ENCODE results near the gene STX1A. TPM values are rescaled to one million over a fixed set of nuclear protein-coding genes. Genes with fewer than 3 reads are reported as not detected.
A peak's percentile ranks its signal among the peaks of the same experiment; 100 is the strongest.

STX1A gene
- total and polyA plus RNA-seq, 2 of the 13 experiments (the other 11 are each of a cell fraction or from before 2014, with no cell fraction given), result 6.1 to 12.2 TPM

DNA sequence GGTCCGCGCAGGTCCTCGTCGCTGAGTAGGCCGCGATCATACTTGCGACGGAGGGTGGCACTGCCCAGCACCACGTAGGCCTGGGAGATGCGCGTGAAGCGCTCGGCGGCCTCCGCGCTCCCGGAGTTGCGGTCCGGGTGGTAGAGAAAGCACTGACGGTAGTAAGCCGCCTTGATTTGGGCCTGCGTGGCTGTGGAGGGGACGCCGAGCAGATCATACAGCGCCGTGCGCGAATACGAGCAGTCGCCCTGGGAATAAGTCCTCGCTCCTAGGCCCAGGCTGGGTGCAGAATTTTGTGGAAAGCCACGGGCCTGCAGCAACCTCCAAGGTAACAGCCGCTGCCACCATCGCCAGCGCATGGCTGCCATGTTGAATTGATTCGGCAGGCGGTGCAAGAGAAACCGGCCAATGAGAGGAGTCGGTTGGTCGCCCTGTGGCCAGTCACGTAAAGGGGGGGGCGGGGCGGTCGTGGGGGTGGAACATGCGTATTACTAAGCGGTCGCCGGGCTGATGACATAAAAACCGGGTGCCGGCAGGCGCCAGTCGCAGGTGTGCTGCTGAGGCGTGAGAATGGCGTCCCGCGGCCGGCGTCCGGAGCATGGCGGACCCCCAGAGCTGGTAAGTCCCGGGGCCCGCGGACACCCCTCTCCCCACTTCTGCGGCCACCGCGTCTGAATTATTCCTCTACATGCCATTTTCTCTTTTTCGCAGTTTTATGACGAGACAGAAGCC is 36.2 kb downstream of the STX1A start, which contains the start of the genes BUD23 and DNAJC30 (continued):
- TF ChIP-seq, protein P1, sequence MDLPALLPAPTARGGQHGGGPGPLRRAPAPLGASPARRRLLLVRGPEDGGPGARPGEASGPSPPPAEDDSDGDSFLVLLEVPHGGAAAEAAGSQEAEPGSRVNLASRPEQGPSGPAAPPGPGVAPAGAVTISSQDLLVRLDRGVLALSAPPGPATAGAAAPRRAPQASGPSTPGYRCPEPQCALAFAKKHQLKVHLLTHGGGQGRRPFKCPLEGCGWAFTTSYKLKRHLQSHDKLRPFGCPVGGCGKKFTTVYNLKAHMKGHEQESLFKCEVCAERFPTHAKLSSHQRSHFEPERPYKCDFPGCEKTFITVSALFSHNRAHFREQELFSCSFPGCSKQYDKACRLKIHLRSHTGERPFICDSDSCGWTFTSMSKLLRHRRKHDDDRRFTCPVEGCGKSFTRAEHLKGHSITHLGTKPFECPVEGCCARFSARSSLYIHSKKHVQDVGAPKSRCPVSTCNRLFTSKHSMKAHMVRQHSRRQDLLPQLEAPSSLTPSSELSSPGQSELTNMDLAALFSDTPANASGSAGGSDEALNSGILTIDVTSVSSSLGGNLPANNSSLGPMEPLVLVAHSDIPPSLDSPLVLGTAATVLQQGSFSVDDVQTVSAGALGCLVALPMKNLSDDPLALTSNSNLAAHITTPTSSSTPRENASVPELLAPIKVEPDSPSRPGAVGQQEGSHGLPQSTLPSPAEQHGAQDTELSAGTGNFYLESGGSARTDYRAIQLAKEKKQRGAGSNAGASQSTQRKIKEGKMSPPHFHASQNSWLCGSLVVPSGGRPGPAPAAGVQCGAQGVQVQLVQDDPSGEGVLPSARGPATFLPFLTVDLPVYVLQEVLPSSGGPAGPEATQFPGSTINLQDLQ (CRISPR knock-in tag; IDR thresholded peaks at IDR 0.05), result no peak
- TF ChIP-seq MAF1 (CRISPR knock-in tag; IDR thresholded peaks at IDR 0.05; ENCODE audit: borderline replicate concordance), result no peak
- TF ChIP-seq ZNF782 (CRISPR knock-in tag; IDR thresholded peaks at IDR 0.05; ENCODE audit: borderline replicate concordance), result no peak; the same call in 1 of the 2 replicates
- TF ChIP-seq, protein P2, sequence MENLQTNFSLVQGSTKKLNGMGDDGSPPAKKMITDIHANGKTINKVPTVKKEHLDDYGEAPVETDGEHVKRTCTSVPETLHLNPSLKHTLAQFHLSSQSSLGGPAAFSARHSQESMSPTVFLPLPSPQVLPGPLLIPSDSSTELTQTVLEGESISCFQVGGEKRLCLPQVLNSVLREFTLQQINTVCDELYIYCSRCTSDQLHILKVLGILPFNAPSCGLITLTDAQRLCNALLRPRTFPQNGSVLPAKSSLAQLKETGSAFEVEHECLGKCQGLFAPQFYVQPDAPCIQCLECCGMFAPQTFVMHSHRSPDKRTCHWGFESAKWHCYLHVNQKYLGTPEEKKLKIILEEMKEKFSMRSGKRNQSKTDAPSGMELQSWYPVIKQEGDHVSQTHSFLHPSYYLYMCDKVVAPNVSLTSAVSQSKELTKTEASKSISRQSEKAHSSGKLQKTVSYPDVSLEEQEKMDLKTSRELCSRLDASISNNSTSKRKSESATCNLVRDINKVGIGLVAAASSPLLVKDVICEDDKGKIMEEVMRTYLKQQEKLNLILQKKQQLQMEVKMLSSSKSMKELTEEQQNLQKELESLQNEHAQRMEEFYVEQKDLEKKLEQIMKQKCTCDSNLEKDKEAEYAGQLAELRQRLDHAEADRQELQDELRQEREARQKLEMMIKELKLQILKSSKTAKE (CRISPR knock-in tag; IDR thresholded peaks at IDR 0.05; ENCODE audit: borderline replicate concordance), result no peak
- TF ChIP-seq, protein P3, sequence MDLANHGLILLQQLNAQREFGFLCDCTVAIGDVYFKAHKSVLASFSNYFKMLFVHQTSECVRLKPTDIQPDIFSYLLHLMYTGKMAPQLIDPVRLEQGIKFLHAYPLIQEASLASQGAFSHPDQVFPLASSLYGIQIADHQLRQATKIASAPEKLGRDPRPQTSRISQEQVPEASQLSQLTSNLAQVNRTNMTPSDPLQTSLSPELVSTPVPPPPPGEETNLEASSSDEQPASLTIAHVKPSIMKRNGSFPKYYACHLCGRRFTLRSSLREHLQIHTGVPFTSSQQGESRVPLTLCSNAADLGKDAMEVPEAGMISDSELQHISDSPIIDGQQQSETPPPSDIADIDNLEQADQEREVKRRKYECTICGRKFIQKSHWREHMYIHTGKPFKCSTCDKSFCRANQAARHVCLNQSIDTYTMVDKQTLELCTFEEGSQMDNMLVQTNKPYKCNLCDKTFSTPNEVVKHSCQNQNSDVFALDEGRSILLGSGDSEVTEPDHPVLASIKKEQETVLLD (CRISPR knock-in tag; IDR thresholded peaks at IDR 0.05; ENCODE audit: low read depth), result no peak
- 0 out of 2 replicates have a peak, but pooled peaks have one; percentile 43 for TF ChIP-seq ZBTB7B (CRISPR knock-in tag; IDR thresholded peaks at IDR 0.05)
- TF ChIP-seq HMG20A (CRISPR knock-in tag; IDR thresholded peaks at IDR 0.05; ENCODE audit: borderline replicate concordance), result no peak
- TF ChIP-seq, protein P4, sequence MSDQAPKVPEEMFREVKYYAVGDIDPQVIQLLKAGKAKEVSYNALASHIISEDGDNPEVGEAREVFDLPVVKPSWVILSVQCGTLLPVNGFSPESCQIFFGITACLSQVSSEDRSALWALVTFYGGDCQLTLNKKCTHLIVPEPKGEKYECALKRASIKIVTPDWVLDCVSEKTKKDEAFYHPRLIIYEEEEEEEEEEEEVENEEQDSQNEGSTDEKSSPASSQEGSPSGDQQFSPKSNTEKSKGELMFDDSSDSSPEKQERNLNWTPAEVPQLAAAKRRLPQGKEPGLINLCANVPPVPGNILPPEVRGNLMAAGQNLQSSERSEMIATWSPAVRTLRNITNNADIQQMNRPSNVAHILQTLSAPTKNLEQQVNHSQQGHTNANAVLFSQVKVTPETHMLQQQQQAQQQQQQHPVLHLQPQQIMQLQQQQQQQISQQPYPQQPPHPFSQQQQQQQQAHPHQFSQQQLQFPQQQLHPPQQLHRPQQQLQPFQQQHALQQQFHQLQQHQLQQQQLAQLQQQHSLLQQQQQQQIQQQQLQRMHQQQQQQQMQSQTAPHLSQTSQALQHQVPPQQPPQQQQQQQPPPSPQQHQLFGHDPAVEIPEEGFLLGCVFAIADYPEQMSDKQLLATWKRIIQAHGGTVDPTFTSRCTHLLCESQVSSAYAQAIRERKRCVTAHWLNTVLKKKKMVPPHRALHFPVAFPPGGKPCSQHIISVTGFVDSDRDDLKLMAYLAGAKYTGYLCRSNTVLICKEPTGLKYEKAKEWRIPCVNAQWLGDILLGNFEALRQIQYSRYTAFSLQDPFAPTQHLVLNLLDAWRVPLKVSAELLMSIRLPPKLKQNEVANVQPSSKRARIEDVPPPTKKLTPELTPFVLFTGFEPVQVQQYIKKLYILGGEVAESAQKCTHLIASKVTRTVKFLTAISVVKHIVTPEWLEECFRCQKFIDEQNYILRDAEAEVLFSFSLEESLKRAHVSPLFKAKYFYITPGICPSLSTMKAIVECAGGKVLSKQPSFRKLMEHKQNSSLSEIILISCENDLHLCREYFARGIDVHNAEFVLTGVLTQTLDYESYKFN (CRISPR knock-in tag; conservative IDR thresholded peaks at IDR 0.05), result no peak
- TF ChIP-seq, protein P5, sequence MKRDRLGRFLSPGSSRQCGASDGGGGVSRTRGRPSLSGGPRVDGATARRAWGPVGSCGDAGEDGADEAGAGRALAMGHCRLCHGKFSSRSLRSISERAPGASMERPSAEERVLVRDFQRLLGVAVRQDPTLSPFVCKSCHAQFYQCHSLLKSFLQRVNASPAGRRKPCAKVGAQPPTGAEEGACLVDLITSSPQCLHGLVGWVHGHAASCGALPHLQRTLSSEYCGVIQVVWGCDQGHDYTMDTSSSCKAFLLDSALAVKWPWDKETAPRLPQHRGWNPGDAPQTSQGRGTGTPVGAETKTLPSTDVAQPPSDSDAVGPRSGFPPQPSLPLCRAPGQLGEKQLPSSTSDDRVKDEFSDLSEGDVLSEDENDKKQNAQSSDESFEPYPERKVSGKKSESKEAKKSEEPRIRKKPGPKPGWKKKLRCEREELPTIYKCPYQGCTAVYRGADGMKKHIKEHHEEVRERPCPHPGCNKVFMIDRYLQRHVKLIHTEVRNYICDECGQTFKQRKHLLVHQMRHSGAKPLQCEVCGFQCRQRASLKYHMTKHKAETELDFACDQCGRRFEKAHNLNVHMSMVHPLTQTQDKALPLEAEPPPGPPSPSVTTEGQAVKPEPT (CRISPR knock-in tag; IDR thresholded peaks at IDR 0.05; ENCODE audit: low read depth), result no peak
- TF ChIP-seq ZNF44 (CRISPR knock-in tag; IDR thresholded peaks at IDR 0.05), result no peak
- TF ChIP-seq, protein P6, sequence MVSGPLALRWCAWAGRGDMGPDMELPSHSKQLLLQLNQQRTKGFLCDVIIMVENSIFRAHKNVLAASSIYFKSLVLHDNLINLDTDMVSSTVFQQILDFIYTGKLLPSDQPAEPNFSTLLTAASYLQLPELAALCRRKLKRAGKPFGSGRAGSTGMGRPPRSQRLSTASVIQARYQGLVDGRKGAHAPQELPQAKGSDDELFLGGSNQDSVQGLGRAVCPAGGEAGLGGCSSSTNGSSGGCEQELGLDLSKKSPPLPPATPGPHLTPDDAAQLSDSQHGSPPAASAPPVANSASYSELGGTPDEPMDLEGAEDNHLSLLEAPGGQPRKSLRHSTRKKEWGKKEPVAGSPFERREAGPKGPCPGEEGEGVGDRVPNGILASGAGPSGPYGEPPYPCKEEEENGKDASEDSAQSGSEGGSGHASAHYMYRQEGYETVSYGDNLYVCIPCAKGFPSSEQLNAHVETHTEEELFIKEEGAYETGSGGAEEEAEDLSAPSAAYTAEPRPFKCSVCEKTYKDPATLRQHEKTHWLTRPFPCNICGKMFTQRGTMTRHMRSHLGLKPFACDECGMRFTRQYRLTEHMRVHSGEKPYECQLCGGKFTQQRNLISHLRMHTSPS (CRISPR knock-in tag; IDR thresholded peaks at IDR 0.05; ENCODE audit: low read depth), result no peak; the same call in 1 of the 2 replicates
- TF ChIP-seq NFYB (CRISPR knock-in tag; IDR thresholded peaks at IDR 0.05), result peak; percentile 84
- peak; percentile 62; the same call in 1 of the 2 replicates for TF ChIP-seq ARID2 (CRISPR knock-in tag; IDR thresholded peaks at IDR 0.05; ENCODE audit: borderline replicate concordance)
- no peak for TF ChIP-seq ESRRA (CRISPR knock-in tag; IDR thresholded peaks at IDR 0.05; ENCODE audit: low read depth)
